A549 (cell line): ENCODE data around the gene TEX22. TPM values are rescaled to one million over a fixed set of nuclear protein-coding genes. Genes with fewer than 3 reads are reported as not detected.

ENCODE experiments used
- ATAC-seq, 2 experiments: fragments of 200-7000 bp in 1 of 2; fragments of >200 bp in 1 of 2; cut with Nextera tagmentation in 1 of 2; cut with Tn5 transposase in 1 of 2; 3 replicates each; pipeline versions ENCODE4 v1.8.0 to v1.9.1; 2018 to 2020; ENCODE audit warnings: mild to moderate bottlenecking in 1 of 2, moderate library complexity in 1 of 2
- CTCF ChIA-PET: fragments of 300-600 bp; sonication (Branson Sonifier 250); formaldehyde crosslinking; extraction: SDS; loops from one replicate; lab custom pipeline; 2021; ENCODE audit warnings: antibody characterized with exemption, inconsistent platforms; lab: Yijun Ruan, JAX
- POLR2A ChIA-PET: fragments of 350-600 bp; formaldehyde crosslinking; extraction: SDS; loops from one replicate; lab custom pipeline; 2021; ENCODE audit warnings: antibody characterized with exemption, inconsistent platforms; lab: Yijun Ruan, JAX
- DNase-seq, 2 experiments: peaks; one replicate each; pipeline versions ENCODE4 v3.0.0 to v3.0.0-alpha.2; 2011 to 2016; ENCODE audit warnings: low read depth in 1 of 2, low spot score in 1 of 2
- FAIRE-seq: peaks from 2 replicates; lab custom pipeline; 2011; peaks lifted over from hg19 to GRCh38; lab: Jason Lieb, UNC
- H3K27ac ChIP-seq, 2 experiments: fragments of >200 bp; sonication (Bioruptor Twin); formaldehyde crosslinking; 3 replicates each; pipeline ENCODE4 v1.5.1; 2016 to 2017
- H3K4me1 ChIP-seq: fragments of >200 bp; sonication (Bioruptor Twin); formaldehyde crosslinking; 3 replicates; pipeline ENCODE4 v1.6.1; 2016
- H3K4me2 ChIP-seq: fragments of >200 bp; sonication (Bioruptor Twin); formaldehyde crosslinking; 3 replicates; pipeline ENCODE4 v1.6.1; 2016
- H3K4me3 ChIP-seq: fragments of >200 bp; sonication (Bioruptor Twin); formaldehyde crosslinking; 3 replicates; pipeline ENCODE4 v1.5.1; 2016
- H3K9me3 ChIP-seq: fragments of >200 bp; sonication (Bioruptor Twin); formaldehyde crosslinking; 3 replicates; pipeline ENCODE4 v1.6.1; 2016
- BCL3 ChIP-seq: fragments of >200 bp; sonication (Bioruptor Twin); formaldehyde crosslinking; IDR thresholded peaks from 3 replicates; pipeline ENCODE4 v1.6.1; 2016
- BHLHE40 ChIP-seq: IDR thresholded peaks from 2 replicates; pipeline ENCODE4 v1.6.1; 2012; ENCODE audit warnings: low read depth, low read length, inconsistent platforms
- CBX8 ChIP-seq: fragments of 200-600 bp; sonication (generic); IDR thresholded peaks from 2 replicates; pipeline ENCODE4 v1.6.1; 2016
- CEBPB ChIP-seq, 2 experiments: fragments of >200 bp in 1 of 2; sonication (Bioruptor Twin) in 1 of 2; formaldehyde crosslinking in 1 of 2; IDR thresholded peaks; 2 replicates each; pipeline ENCODE4 v1.6.1; 2012 to 2016
- CHD4 ChIP-seq: fragments of 200-600 bp; sonication (generic); IDR thresholded peaks from 2 replicates; pipeline ENCODE4 v1.6.1; 2016; ENCODE audit warnings: antibody characterized with exemption, mild to moderate bottlenecking, borderline replicate concordance
- EHMT2 ChIP-seq: fragments of 200-600 bp; sonication (generic); IDR thresholded peaks from 2 replicates; pipeline ENCODE4 v1.6.1; 2016; ENCODE audit warnings: antibody characterized with exemption, low read depth, mild to moderate bottlenecking, moderate library complexity
- EP300 ChIP-seq, 2 experiments: fragments of >200 bp; sonication (Bioruptor Twin); formaldehyde crosslinking; IDR thresholded peaks; 2 replicates in 1 of 2; 3 replicates in 1 of 2; pipeline ENCODE4 v1.6.1; 2016 to 2017
- ESRRA ChIP-seq: fragments of 150-350 bp; IDR thresholded peaks from 2 replicates; pipeline ENCODE4 v1.6.1; 2014; ENCODE audit warnings: mild to moderate bottlenecking, low read length, borderline replicate concordance
- FOSB ChIP-seq: fragments of 250-450 bp; sonication (Bioruptor Pico); IDR thresholded peaks from 2 replicates; pipeline ENCODE4 v1.5.0; 2020; ENCODE audit warnings: mild to moderate bottlenecking, moderate library complexity
- FOSL2 ChIP-seq, 2 experiments: fragments of 450-650 bp in 1 of 2; fragments of >200 bp in 1 of 2; sonication (Bioruptor Twin) in 1 of 2; formaldehyde crosslinking; IDR thresholded peaks; 2 replicates each; pipeline versions ENCODE4 v1.5.0 to v1.6.1; 2016 to 2020; ENCODE audit warnings: mild to moderate bottlenecking in 1 of 2, moderate library complexity in 1 of 2
- GATA3 ChIP-seq: IDR thresholded peaks from 2 replicates; pipeline ENCODE4 v1.6.1; 2012; ENCODE audit warnings: borderline replicate concordance
- HOXA7 ChIP-seq: fragments of 250-450 bp; sonication (Bioruptor Pico); IDR thresholded peaks from 2 replicates; pipeline ENCODE4 v1.5.0; 2020; ENCODE audit warnings: mild to moderate bottlenecking, moderate library complexity
- HOXB5 ChIP-seq: fragments of 250-450 bp; sonication (Bioruptor Pico); IDR thresholded peaks from 2 replicates; pipeline ENCODE4 v1.5.0; 2020; ENCODE audit warnings: mild to moderate bottlenecking, moderate library complexity
- JUN ChIP-seq, 2 experiments: fragments of >200 bp; sonication (Bioruptor Twin); formaldehyde crosslinking; IDR thresholded peaks; 2 replicates in 1 of 2; 3 replicates in 1 of 2; pipeline ENCODE4 v1.6.1; 2016 to 2017
- KDM5A ChIP-seq: fragments of 200-600 bp; sonication (generic); IDR thresholded peaks from 2 replicates; pipeline ENCODE4 v1.6.1; 2016; ENCODE audit warnings: antibody characterized with exemption, mild to moderate bottlenecking
- NFE2L2 ChIP-seq: fragments of 150-350 bp; conservative IDR thresholded peaks from 2 replicates; pipeline ENCODE4 v1.6.1; 2014; ENCODE audit warnings: low read length
- NR3C1 ChIP-seq: fragments of >200 bp; sonication (Bioruptor Twin); formaldehyde crosslinking; IDR thresholded peaks from 3 replicates; pipeline ENCODE4 v1.6.1; 2017
- PBX3 ChIP-seq: IDR thresholded peaks from 2 replicates; pipeline ENCODE4 v1.6.1; 2012
- PHF8 ChIP-seq: fragments of 200-600 bp; sonication (generic); IDR thresholded peaks from 2 replicates; pipeline ENCODE4 v1.6.1; 2016; ENCODE audit warnings: low read depth, mild to moderate bottlenecking, antibody characterized with exemption, moderate library complexity, borderline replicate concordance
- RARB ChIP-seq: fragments of 250-450 bp; sonication (Bioruptor Pico); IDR thresholded peaks from 2 replicates; pipeline ENCODE4 v1.8.0; 2021; ENCODE audit warnings: mild to moderate bottlenecking, moderate library complexity
- RCOR1 ChIP-seq: fragments of 150-350 bp; IDR thresholded peaks from 2 replicates; pipeline ENCODE4 v1.6.1; 2014; ENCODE audit warnings: antibody characterized with exemption, low read length, low read depth
- RNF2 ChIP-seq: fragments of 200-600 bp; sonication (generic); IDR thresholded peaks from 2 replicates; pipeline ENCODE4 v1.6.1; 2016; ENCODE audit warnings: low read depth, mild to moderate bottlenecking, antibody characterized with exemption, moderate library complexity, borderline replicate concordance
- SMC3 ChIP-seq: fragments of >200 bp; sonication (Bioruptor Twin); formaldehyde crosslinking; IDR thresholded peaks from 3 replicates; pipeline ENCODE4 v1.6.1; 2018; ENCODE audit warnings: inconsistent platforms
- SREBF2 ChIP-seq: fragments of 450-650 bp; IDR thresholded peaks from 2 replicates; pipeline ENCODE4 v1.6.1; 2014; ENCODE audit warnings: mild to moderate bottlenecking, moderate library complexity
- TFCP2L1 ChIP-seq: fragments of 250-450 bp; sonication (Bioruptor Pico); IDR thresholded peaks from 2 replicates; pipeline ENCODE4 v1.5.0; 2021; ENCODE audit warnings: mild to moderate bottlenecking
- TP53 ChIP-seq: fragments of 250-450 bp; sonication (Bioruptor Pico); IDR thresholded peaks from 2 replicates; pipeline ENCODE4 v1.5.0; 2021; ENCODE audit warnings: mild to moderate bottlenecking, moderate library complexity
- ZNF302 ChIP-seq: fragments of 250-450 bp; sonication (Bioruptor Pico); IDR thresholded peaks from 2 replicates; pipeline ENCODE4 v1.9.0; 2021; ENCODE audit warnings: inconsistent platforms, mild to moderate bottlenecking, moderate library complexity
- WGBS: methylation state at CpG from one replicate; pipeline ENCODE4 v1.1.6; 2017; ENCODE audit errors: missing lambda C conversion rate; 5-methylcytosine and 5-hydroxymethylcytosine counted together
- polyA plus RNA-seq, 4 experiments: library from polyadenylated mRNA; depleted of rRNA in 3 of 4; stranded (reverse); fragments of >200 nt; fragmentation: RNase III in 1 of 4; extraction: RNeasy Plus Mini Kit Qiagen cat#74134 plus additional on column Dnase treatment in 1 of 4; gene quantifications; 2 replicates in 3 of 4; 3 replicates in 1 of 4; pipeline ENCODE4 v1.2.3, GENCODE V29; 2011 to 2017
- TF ChIP-seq, protein P1 (sequence below): fragments of 250-450 bp; sonication (Bioruptor Pico); IDR thresholded peaks from 2 replicates; pipeline ENCODE4 v1.5.0; 2020; ENCODE audit warnings: low read depth, mild to moderate bottlenecking, moderate library complexity
- TF ChIP-seq, protein P2 (sequence below): fragments of 250-450 bp; sonication (Bioruptor Pico); IDR thresholded peaks from 2 replicates; pipeline ENCODE4 v1.5.0; 2021; ENCODE audit warnings: mild to moderate bottlenecking, moderate library complexity, borderline replicate concordance
- TF ChIP-seq, protein P3 (sequence below): IDR thresholded peaks from 2 replicates; pipeline ENCODE4 v1.6.1; 2012
- TF ChIP-seq, protein P4 (sequence below): fragments of >200 bp; sonication (Bioruptor Twin); formaldehyde crosslinking; IDR thresholded peaks from 2 replicates; pipeline ENCODE4 v1.6.1; 2016
- TF ChIP-seq, protein P5 (sequence below): fragments of 200-600 bp; sonication (generic); IDR thresholded peaks from 2 replicates; pipeline ENCODE4 v1.6.1; 2016; ENCODE audit warnings: antibody characterized with exemption, mild to moderate bottlenecking, moderate library complexity

TEX22 gene
- polyA plus RNA-seq, 2 of the 4 experiments (the other 2 are of a cell fraction), result 0.06 to 0.23 TPM

GRCh38 chr14:105398726-105399465, 558 bp downstream of the TEX22 start (continued):
- TF ChIP-seq FOSL2 (IDR thresholded peaks at IDR 0.05) (no peak), FOSL2 (CRISPR knock-in tag; IDR thresholded peaks at IDR 0.05) (no peak), CHD4 (no peak), TFCP2L1 (CRISPR knock-in tag) (no peak), RNF2 (peak; percentile 85; the same call in 1 of the 2 replicates), SMC3 (no peak), JUN (IDR thresholded peaks at IDR 0.05) (peak in 1 of 2 experiments; percentile 53; a peak in 3 of 5 replicates), ESRRA (no peak), GATA3 (no peak; the same call in 1 of the 2 replicates), FOSB (CRISPR knock-in tag) (no peak), HOXB5 (CRISPR knock-in tag) (no peak), NR3C1 (no peak), PBX3 (no peak), CEBPB (IDR thresholded peaks at IDR 0.05) (no peak), NFE2L2 (no peak), CBX8 (no peak), PHF8 (peak; percentile 55; the same call in 1 of the 2 replicates), SREBF2 (no peak), BCL3 (no peak), ZNF302 (no peak), RARB (no peak), RCOR1 (no peak), KDM5A (no peak)
- TF ChIP-seq, protein P1, sequence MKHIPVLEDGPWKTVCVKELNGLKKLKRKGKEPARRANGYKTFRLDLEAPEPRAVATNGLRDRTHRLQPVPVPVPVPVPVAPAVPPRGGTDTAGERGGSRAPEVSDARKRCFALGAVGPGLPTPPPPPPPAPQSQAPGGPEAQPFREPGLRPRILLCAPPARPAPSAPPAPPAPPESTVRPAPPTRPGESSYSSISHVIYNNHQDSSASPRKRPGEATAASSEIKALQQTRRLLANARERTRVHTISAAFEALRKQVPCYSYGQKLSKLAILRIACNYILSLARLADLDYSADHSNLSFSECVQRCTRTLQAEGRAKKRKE, result no peak
- TF ChIP-seq, protein P2, sequence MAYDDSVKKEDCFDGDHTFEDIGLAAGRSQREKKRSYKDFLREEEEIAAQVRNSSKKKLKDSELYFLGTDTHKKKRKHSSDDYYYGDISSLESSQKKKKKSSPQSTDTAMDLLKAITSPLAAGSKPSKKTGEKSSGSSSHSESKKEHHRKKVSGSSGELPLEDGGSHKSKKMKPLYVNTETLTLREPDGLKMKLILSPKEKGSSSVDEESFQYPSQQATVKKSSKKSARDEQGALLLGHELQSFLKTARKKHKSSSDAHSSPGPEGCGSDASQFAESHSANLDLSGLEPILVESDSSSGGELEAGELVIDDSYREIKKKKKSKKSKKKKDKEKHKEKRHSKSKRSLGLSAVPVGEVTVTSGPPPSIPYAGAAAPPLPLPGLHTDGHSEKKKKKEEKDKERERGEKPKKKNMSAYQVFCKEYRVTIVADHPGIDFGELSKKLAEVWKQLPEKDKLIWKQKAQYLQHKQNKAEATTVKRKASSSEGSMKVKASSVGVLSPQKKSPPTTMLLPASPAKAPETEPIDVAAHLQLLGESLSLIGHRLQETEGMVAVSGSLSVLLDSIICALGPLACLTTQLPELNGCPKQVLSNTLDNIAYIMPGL, result no peak
- TF ChIP-seq, protein P3, sequence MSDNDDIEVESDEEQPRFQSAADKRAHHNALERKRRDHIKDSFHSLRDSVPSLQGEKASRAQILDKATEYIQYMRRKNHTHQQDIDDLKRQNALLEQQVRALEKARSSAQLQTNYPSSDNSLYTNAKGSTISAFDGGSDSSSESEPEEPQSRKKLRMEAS, result peak; percentile 82
- TF ChIP-seq, all 56 proteins: peak for 5

GRCh38 chr14:105399466-105399775, 1.1 kb downstream of the TEX22 start:
- Histone ChIP-seq H3K4me3 (peak overlapping the region; percentile 100), H3K9me3 (peaks cover 54% of the 10 kb centered on the region), H3K4me1 (peaks cover 14% of the 10 kb centered on the region), H3K27ac (peak overlapping the region in 1 of 2 experiments; percentile 98; a peak in 3 of 6 replicates), H3K4me2 (peak overlapping the region; percentile 100)
- FAIRE-seq, result no peak
- no peak for ATAC-seq
- ChIA-PET CTCF (interaction anchor here (0.9 to 1.2 kb wide), 4 partner anchors 22 to 129 kb away, joined by 3 to 5 read pairs (median 3); no protein-coding TSS in a partner anchor), POLR2A (interaction anchor here (0.6 to 1.5 kb wide), 3 partner anchors 12 to 604 kb away, joined by 4 to 6 read pairs (median 4); partner anchors contain the start of gene AKT1)
- 98% methylated on average over 8 of the region's 8 CpGs for WGBS
- DNase-seq, result no peak
- TF ChIP-seq HOXA7 (CRISPR knock-in tag) (no peak), HOXB5 (CRISPR knock-in tag) (no peak), TP53 (CRISPR knock-in tag) (no peak), EHMT2 (no peak), CHD4 (no peak), EP300 (IDR thresholded peaks at IDR 0.05) (no peak), BHLHE40 (no peak)
- TF ChIP-seq, protein P4, sequence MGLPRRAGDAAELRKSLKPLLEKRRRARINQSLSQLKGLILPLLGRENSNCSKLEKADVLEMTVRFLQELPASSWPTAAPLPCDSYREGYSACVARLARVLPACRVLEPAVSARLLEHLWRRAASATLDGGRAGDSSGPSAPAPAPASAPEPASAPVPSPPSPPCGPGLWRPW, result no peak
- TF ChIP-seq, protein P5, sequence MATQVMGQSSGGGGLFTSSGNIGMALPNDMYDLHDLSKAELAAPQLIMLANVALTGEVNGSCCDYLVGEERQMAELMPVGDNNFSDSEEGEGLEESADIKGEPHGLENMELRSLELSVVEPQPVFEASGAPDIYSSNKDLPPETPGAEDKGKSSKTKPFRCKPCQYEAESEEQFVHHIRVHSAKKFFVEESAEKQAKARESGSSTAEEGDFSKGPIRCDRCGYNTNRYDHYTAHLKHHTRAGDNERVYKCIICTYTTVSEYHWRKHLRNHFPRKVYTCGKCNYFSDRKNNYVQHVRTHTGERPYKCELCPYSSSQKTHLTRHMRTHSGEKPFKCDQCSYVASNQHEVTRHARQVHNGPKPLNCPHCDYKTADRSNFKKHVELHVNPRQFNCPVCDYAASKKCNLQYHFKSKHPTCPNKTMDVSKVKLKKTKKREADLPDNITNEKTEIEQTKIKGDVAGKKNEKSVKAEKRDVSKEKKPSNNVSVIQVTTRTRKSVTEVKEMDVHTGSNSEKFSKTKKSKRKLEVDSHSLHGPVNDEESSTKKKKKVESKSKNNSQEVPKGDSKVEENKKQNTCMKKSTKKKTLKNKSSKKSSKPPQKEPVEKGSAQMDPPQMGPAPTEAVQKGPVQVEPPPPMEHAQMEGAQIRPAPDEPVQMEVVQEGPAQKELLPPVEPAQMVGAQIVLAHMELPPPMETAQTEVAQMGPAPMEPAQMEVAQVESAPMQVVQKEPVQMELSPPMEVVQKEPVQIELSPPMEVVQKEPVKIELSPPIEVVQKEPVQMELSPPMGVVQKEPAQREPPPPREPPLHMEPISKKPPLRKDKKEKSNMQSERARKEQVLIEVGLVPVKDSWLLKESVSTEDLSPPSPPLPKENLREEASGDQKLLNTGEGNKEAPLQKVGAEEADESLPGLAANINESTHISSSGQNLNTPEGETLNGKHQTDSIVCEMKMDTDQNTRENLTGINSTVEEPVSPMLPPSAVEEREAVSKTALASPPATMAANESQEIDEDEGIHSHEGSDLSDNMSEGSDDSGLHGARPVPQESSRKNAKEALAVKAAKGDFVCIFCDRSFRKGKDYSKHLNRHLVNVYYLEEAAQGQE, result no peak
